ENCODE results near the gene RNF144B. TPM values are rescaled to one million over a fixed set of nuclear protein-coding genes. Genes with fewer than 3 reads are reported as not detected.

Gene RNF144B
- total RNA-seq, 1 donor = 2.6 TPM

GRCh38 chr6:18488526-18489270 lies 101.5 kb downstream of the RNF144B start:
- H3K4me3 ChIP-seq (ENCODE audit: low read depth, low read length) = no peak overlapping the region
- no peak for TF ChIP-seq CTCF (IDR thresholded peaks at IDR 0.05; ENCODE audit: insufficient read depth, low read depth, low read length)
- no peak for DNase-seq (ENCODE audit: low read depth)

GRCh38 chr6:18489335-18489734 lies 102.2 kb downstream of the RNF144B start:
- no peak overlapping the region for H3K4me3 ChIP-seq (ENCODE audit: low read depth, low read length)
- no peak for DNase-seq (ENCODE audit: low read depth)
- TF ChIP-seq CTCF (IDR thresholded peaks at IDR 0.05; ENCODE audit: insufficient read depth, low read depth, low read length) = no peak

GRCh38 chr6:18491308-18492045 lies 104.3 kb downstream of the RNF144B start:
- no peak for TF ChIP-seq CTCF (IDR thresholded peaks at IDR 0.05; ENCODE audit: insufficient read depth, low read depth, low read length)
- no peak overlapping the region for H3K4me3 ChIP-seq (ENCODE audit: low read depth, low read length)
- no peak for DNase-seq (ENCODE audit: low read depth)

- no peak overlapping the region for H3K4me3 ChIP-seq (ENCODE audit: low read depth, low read length)
- no peak for TF ChIP-seq CTCF (IDR thresholded peaks at IDR 0.05; ENCODE audit: insufficient read depth, low read depth, low read length)
- no peak for DNase-seq (ENCODE audit: low read depth)
Measured at GRCh38 chr6:18492972-18493371, 105.8 kb downstream of the RNF144B start.

GRCh38 chr6:18493382-18493891 lies 106.3 kb downstream of the RNF144B start:
- H3K4me3 ChIP-seq (ENCODE audit: low read depth, low read length) = no peak overlapping the region
- no peak for TF ChIP-seq CTCF (IDR thresholded peaks at IDR 0.05; ENCODE audit: insufficient read depth, low read depth, low read length)
- no peak for DNase-seq (ENCODE audit: low read depth)

- DNase-seq (ENCODE audit: low read depth) = no peak
- no peak overlapping the region for H3K4me3 ChIP-seq (ENCODE audit: low read depth, low read length)
- TF ChIP-seq CTCF (IDR thresholded peaks at IDR 0.05; ENCODE audit: insufficient read depth, low read depth, low read length) = no peak
Measured at GRCh38 chr6:18493925-18494324, 106.8 kb downstream of the RNF144B start.
